SH-SY5Y (cell line): ENCODE results near the gene ADA.

Source experiments
- GATA2 ChIP-seq: IDR thresholded peaks from 2 replicates; pipeline ENCODE4 v1.6.1; 2011; ENCODE audit warnings: mild to moderate bottlenecking, low read depth, low read length
- GATA3 ChIP-seq: IDR thresholded peaks from 2 replicates; pipeline ENCODE4 v1.6.1; 2011; ENCODE audit warnings: low read depth, mild to moderate bottlenecking, low read length, moderate library complexity

Gene ADA

DNA sequence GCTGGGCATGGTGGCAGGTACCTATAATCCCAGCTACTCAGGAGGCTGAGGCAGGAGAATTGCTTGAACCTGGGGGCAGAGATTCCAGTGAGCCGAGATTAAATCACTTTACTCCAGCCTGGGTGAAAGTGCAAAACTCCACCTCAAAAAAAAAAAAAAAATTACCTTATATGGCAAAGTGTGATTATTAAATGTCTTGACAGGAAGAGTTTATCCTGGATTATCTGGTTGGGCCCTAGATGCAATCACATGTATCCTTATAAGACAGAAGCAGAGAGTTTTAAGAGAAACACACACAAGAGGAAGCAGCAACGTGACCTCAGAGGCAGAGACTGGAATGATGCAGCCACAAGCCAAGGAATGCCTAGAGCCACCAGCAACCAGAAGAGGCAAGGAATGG lies 11.0 kb downstream of the ADA start:
- TF ChIP-seq GATA2 (no peak), GATA3 (no peak)

GRCh38 chr20:44637522-44638372 lies 13.8 kb downstream of the ADA start:
- no peak for TF ChIP-seq GATA3

DNA sequence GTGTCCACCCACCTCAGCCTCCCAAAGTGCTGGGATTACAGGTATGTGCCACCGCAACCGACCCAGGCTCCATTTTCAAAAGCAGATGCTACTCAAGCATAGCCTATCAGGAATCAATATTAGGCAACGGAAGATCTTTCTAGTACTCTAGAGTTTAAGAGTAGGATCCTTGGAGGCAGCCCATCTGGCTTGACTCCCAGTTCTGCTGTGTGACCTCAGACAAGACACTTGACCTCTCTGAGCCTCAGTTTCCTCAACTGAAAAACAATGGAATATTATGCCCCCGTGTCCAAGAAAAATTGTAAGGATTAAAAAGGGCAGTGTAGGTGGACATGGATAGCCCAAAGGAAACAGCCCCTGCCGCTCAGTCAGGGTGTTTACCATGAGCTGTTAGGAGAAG lies 14.5 kb downstream of the ADA start:
- TF ChIP-seq GATA2 (no peak), GATA3 (no peak)

DNA sequence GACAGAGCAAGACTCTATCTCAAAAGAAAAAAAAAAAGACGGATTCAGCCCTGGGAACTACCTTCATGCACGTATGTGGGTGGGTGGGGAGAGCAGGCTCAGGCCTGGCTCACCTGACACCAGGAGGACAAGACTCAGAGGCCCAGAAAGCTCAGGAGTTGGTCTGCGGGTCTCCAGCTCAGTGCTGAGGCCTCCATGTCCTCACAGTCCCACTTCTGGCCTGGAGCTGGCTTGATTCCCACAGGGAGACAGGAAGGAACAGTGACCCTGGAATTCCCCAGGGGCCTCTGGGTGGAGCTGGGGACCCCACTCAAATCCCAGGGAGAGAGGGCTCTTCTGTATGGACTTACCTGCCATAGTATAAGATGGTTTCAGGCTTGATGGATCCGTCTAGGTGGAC lies 15.6 kb downstream of the ADA start:
- TF ChIP-seq GATA3 (no peak), GATA2 (no peak)

- TF ChIP-seq GATA2 (no peak), GATA3 (no peak)
Measured at GRCh38 chr20:44633872-44634600, 17.5 kb downstream of the ADA start.

DNA sequence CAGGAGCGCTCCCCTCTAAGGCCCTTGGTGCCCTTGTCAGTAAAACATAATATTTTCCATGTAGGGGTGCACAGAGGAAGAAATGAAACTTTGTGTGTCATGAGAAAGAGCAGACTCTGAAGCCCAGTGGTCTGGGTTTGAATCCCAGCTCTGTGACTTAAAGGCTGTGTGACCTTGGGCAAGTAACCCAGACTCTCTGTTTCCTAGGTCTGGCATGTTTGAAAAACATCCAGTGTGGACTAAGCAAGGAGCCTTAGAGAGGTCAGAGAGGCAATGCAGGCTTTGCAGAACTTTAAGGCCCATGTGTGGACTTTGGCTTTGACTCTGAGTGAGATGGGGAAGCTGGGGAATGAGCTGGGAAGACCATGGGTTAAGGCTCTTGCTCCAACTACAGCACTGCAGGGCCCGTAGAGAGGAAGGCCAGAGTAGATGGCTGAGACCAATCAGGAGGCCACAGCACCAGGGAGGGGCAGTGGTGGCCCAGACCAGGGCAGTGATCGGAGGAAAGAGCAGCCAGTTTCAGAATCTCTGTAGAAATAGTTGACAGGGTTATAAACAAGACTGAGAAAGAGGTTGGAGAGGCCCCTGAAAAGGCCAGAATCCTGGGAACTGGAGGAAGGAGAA lies 18.2 kb downstream of the ADA start:
- TF ChIP-seq GATA3 (no peak), GATA2 (no peak)

DNA sequence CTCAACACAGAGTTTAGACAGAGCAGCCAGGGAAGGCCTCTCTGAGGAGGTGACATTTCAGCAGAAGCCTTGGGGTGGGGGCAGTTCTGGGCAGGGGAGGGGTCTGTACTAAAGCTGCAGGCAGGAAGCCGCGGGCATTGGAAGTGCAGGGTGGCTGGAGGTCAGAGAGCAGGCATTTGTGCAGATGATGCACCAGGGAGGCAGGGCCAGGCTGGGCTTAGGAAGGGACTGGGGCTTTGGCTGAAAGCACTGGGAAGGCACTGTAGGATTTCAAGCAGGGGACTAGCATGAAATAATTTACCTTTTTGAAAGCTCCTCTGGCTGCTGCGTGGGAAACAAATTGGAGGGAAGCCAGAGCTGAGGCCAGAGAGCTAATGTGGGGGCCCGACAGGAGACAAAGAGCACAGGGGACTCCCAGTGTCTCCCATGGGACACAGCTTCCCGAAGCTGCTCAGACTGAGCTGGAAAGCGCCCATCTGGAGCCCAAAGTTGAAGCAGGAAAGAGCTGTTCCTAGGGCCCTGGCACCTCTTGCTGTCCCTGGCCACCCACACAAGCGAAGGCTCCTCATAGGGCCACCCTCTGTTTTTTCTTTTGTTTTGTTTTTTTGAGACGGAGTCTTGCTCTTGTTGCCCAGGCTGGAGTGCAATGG lies 19.3 kb downstream of the ADA start:
- TF ChIP-seq GATA3 (no peak), GATA2 (no peak)

GRCh38 chr20:44630297-44630696 lies 21.2 kb downstream of the ADA start:
- no peak for TF ChIP-seq GATA3
- no peak for TF ChIP-seq GATA2

DNA sequence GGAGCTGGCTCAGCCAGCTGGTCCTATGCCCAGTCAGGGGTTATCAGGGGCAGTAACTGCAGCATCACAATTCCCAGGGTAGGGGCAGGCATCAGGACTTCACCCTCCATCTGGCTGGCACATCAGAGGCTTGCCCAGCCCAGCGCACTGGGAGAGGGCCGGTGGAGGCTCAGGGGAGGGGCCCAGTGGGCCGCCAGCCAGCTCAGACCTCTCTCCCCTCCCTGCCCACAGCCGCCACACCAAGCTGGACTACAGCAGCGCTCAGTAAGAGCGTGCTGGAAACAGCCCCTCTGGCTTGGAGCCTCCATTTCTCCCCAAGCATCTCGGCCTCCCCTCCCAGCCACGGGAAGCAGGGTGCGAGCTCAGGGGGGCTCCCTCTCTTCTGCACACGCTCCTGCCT lies 22.0 kb downstream of the ADA start:
- TF ChIP-seq GATA2 (no peak), GATA3 (no peak)

DNA sequence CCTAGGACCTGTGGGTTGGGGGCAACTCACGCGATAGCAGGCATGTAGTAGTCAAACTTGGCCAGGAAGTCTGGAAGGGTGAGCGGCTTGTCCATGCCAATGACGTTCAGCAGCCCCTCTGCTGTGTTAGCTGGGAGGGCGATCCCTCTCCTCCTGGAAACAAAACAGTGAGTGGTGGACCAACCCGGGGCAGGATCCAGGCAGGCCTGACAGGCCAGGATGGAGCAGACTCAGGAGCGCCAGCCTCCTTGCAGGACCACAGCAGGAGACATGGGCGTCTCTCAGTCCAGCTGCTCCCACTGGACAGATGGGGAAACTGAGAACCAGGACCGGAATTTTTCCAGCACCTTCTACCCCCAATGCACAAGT lies 22.5 kb downstream of the ADA start:
- TF ChIP-seq GATA2 (no peak), GATA3 (no peak)

- TF ChIP-seq GATA3, result no peak
- no peak for TF ChIP-seq GATA2
Measured at GRCh38 chr20:44627364-44628010, 24.0 kb downstream of the ADA start.

GRCh38 chr20:44626278-44626677 lies 25.2 kb downstream of the ADA start:
- TF ChIP-seq GATA2 (no peak), GATA3 (no peak)

GRCh38 chr20:44625361-44625760 lies 26.1 kb downstream of the ADA start:
- TF ChIP-seq GATA2 (no peak), GATA3 (no peak)

DNA sequence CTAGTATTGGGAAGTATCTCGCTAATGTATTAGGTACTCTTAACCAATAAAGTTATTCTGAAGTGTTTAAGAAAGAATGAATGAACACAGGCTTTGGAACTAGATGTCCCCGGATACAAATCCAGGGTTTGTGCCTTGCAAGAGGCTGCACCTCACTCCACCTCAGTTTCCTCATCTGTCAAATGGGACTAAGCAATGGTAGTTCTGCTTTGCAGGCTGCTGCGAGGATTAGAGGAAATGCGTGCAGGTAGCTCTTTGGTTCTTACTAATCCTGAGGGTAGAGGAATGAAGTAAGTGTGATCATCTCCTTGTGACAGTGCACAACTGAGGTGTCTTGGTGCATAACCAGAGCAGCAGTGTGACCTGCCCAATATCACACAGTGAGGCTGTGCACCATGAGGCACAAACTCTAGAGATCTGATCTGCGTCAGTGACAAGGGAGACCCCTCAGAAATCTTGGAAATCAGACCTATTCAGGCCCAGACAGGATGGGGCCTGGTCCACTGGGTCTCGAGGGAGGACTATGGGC lies 26.7 kb downstream of the ADA start:
- no peak for TF ChIP-seq GATA3
- no peak for TF ChIP-seq GATA2

DNA sequence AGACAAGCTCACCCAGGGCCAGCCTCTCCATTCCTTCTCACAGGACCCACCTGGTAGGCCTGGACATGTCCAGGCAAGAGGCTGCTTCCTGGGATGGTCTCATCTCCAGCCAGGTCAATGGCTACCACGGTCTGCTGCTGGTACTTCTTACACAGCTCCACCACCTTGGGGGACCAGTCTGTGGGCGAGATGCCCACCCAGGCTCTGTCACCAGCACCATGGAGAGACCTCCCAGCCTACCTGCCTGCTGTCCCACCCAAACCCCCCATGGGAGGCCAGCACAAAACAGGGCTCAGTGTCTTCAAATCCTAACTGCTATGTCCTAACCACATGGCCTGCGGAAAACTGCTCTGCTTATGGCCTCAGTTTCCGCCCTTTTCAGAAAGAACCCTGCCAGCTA lies 27.3 kb downstream of the ADA start:
- TF ChIP-seq GATA2 (no peak), GATA3 (no peak)
